ENCODE measurements around the gene NANOS3.
"Not testable (repeated sequence)": the region's sequence is repeated elsewhere in the genome, so short reads cannot be mapped to it uniquely, and the experiment has no call there.

DNA sequence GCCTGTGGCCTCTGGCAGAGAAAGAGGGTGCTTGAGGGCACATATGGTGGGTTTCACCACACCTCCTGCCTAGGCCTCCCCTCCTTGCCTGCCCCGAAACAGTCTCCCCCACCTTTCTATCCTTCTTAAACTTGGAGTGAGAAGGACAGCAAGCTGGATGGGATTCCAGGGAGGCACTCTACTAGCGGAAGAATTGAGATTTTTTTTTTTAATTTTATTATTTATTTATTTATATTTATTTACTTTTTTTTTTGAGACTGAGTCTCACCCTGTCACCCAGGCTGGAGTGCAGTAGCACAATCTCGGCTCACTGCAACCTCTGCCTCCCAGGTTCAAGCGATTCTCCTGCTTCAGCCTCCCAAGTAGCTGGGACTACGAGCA, 25.2 kb upstream of the NANOS3 start:
- TF ChIP-seq NR2C2 (CRISPR knock-in tag; IDR thresholded peaks at IDR 0.05; ENCODE audit: borderline replicate concordance); ATF1 (CRISPR knock-in tag; IDR thresholded peaks at IDR 0.05); KAT7 (CRISPR knock-in tag; IDR thresholded peaks at IDR 0.05; ENCODE audit: borderline replicate concordance); NFKB2 (CRISPR knock-in tag; IDR thresholded peaks at IDR 0.05; ENCODE audit: borderline replicate concordance): not testable (repeated sequence)

All from HepG2 (cell line).